ENCODE measurements around the gene MMP8.

MMP8 gene

DNA sequence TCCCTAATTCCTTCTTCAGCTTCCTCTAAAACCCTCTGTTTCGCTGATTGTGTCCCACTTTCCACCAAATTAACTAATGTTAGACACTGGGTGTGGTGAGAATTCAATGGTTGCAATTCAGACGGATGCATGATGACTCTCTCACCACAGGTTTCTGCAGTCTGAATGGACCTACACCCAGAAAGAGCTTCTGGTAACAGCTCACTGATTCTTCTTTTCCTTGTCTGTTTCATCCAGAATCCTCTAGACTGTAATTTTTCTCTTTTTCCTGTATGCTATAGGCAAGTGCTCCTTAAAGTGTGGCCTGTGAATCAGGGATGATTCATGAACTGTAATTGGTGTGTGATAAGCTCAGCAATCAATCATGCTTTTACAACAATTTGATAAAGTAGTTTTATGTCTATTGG, 37.6 kb upstream of the MMP8 start:
- TF ChIP-seq CTCF (conservative IDR thresholded peaks at IDR 0.05; ENCODE audit: low read depth, low read length): no peak
- DNase-seq (ENCODE audit: low read depth): no peak
- H3K4me3 ChIP-seq (ENCODE audit: low read length): no peak overlapping the region

- no peak for DNase-seq (ENCODE audit: low read depth)
- no peak overlapping the region for H3K4me3 ChIP-seq (ENCODE audit: low read length)
- no peak for TF ChIP-seq CTCF (conservative IDR thresholded peaks at IDR 0.05; ENCODE audit: low read depth, low read length)
These were observed 37.0 kb upstream of the MMP8 start for GRCh38 chr11:102761646-102762238.

DNA sequence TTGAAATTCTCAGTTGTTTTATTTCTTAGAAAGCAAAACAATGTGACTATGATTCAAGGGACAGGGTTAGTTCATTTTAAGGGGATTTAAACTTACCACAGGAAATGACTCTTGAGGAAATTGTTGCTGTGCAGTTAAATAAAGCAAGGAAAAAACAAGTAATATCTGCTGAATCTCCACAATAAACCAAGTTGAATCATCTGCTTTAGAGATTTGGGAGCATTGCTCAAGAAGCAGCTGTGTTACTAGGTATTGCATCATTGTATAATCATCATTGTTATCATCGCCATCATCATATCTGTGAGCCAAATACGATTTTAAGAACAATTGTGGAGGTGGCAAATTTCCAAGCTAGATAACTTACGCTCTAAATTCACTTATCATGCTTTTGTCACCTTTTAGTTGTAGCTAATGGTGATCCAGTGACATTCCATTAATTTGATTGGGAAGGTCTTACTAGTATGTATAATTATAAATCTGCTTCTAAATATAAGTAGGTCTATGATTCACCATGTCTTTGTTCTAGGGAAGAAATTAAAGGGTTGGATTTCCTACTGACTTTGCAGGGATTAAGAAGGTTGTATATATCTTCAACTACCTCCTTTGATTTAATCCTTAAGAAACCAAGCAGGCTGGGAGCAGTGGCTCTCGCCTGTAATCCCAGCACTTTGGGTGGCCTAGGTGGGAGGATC, 35.7 kb upstream of the MMP8 start:
- DNase-seq (ENCODE audit: low read depth): peak; percentile 50
- no peak overlapping the region for H3K4me3 ChIP-seq (ENCODE audit: low read length)
- TF ChIP-seq CTCF (conservative IDR thresholded peaks at IDR 0.05; ENCODE audit: low read depth, low read length): no peak

DNA sequence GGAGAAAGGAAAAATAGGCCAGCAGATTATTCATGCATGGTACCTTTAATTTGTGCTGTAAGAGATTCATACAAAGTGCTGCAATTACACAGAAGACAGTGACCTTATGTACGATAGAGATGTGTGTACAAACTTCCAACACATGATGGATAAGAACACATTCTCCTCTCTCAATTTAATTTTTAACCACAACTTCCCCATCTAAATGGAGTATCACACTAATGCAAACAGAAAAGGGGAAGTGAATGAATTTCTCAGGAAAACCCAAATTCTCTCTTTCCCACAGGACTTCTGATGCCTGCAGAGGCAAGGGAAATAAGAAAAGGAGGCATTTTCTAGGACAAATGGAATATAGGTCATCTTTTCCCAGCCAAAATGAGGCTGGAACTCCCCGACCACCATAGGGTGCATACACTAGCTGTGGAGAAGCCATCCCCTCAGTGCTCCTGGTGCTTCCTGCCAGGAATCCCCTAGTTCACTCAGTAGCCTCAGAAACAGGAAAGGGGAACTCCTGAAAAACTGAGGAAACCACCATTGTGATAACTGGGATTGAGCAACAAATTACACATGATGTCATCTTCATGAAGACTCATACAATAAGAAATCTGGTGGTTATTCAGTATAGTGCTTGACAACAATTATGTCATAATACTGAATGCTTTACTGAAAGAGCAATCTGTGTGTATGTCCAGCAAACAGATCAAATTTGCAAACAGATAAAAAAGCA, 33.2 kb upstream of the MMP8 start:
- no peak for TF ChIP-seq CTCF (conservative IDR thresholded peaks at IDR 0.05; ENCODE audit: low read depth, low read length)
- DNase-seq (ENCODE audit: low read depth): no peak
- H3K4me3 ChIP-seq (ENCODE audit: low read length): no peak overlapping the region

DNA sequence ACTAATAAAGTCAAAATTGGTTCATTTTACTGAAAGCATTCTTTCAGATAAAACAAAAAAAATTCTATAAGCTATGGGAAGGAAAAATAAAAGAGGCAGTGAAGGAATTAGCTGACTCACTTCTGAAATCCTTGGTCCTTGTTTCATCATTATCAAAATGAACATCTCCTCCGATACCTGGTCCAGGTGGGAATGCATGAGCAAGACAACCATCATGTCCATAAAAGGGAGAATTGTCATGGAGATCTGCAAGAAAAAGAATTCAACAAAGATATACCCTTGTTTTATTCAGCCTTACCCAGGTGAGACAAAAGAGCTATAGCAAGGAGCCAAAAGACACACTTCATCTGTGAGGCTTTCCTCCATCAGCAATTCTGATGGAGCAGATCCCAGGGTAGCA, 28.5 kb upstream of the MMP8 start:
- DNase-seq (ENCODE audit: low read depth): no peak
- TF ChIP-seq CTCF (conservative IDR thresholded peaks at IDR 0.05; ENCODE audit: low read depth, low read length): no peak
- no peak overlapping the region for H3K4me3 ChIP-seq (ENCODE audit: low read length)

- DNase-seq (ENCODE audit: low read depth): no peak
- no peak for TF ChIP-seq CTCF (conservative IDR thresholded peaks at IDR 0.05; ENCODE audit: low read depth, low read length)
- no peak overlapping the region for H3K4me3 ChIP-seq (ENCODE audit: low read length)
These were observed 26.9 kb upstream of the MMP8 start for GRCh38 chr11:102751673-102752072.
